Lung microvascular endothelial cell (primary cell): ENCODE data around the gene LMAN2L. TPM values are rescaled to one million over a fixed set of nuclear protein-coding genes. Genes with fewer than 3 reads are reported as not detected.

Source experiments
- DNase-seq, 2 donors: peaks; one replicate each; pipeline versions ENCODE4 v3.0.0 to v3.0.0-alpha.2; 2010; ENCODE audit warnings: low read depth in 2 of 2
- total RNA-seq: library from RNA; depleted of rRNA; stranded (reverse); fragments of >200 nt; gene quantifications from 2 replicates; pipeline ENCODE4 v1.2.1, GENCODE V29; 2014

Gene LMAN2L
- total RNA-seq, 1 donor from 2014 or later, result 22.2 TPM

GRCh38 chr2:96703021-96703751 is 36.7 kb downstream of the LMAN2L start:
- no peak for DNase-seq

- DNase-seq, result no peak
Measured at GRCh38 chr2:96702098-96702785, 37.6 kb downstream of the LMAN2L start.

GRCh38 chr2:96701636-96702035 is 38.2 kb downstream of the LMAN2L start:
- no peak for DNase-seq

- no peak for DNase-seq
Measured at GRCh38 chr2:96700086-96700485, 39.8 kb downstream of the LMAN2L start.

GRCh38 chr2:96699621-96700020 is 40.2 kb downstream of the LMAN2L start:
- no peak for DNase-seq

GRCh38 chr2:96699021-96699420 is 40.8 kb downstream of the LMAN2L start:
- DNase-seq, result no peak

GRCh38 chr2:96698221-96698861 is 41.5 kb downstream of the LMAN2L start:
- DNase-seq, result no peak

GRCh38 chr2:96697476-96697875 is 42.4 kb downstream of the LMAN2L start:
- no peak for DNase-seq

GRCh38 chr2:96695602-96696001 is 44.3 kb downstream of the LMAN2L start:
- no peak for DNase-seq

GRCh38 chr2:96694816-96695455 is 44.9 kb downstream of the LMAN2L start:
- no peak for DNase-seq

- no peak for DNase-seq
Measured at GRCh38 chr2:96694279-96694678, 45.6 kb downstream of the LMAN2L start.

GRCh38 chr2:96693286-96694200 is 46.3 kb downstream of the LMAN2L start:
- DNase-seq, result no peak

GRCh38 chr2:96692094-96692971 is 47.5 kb downstream of the LMAN2L start:
- no peak for DNase-seq

- DNase-seq, result no peak
Measured at GRCh38 chr2:96691022-96691612, 48.7 kb downstream of the LMAN2L start.

- DNase-seq, result no peak
Measured at GRCh38 chr2:96690306-96691021, 49.4 kb downstream of the LMAN2L start.

GRCh38 chr2:96689431-96689991 is 50.4 kb downstream of the LMAN2L start:
- DNase-seq, result no peak

GRCh38 chr2:96688649-96689430 is 51.0 kb downstream of the LMAN2L start:
- no peak for DNase-seq
